Measurements from ENCODE around the gene EPS8L1.

- peak; percentile 29; the same call in 1 of the 2 replicates for TF ChIP-seq CTCF (conservative IDR thresholded peaks at IDR 0.05; ENCODE audit: low read depth, low read length)
- TF ChIP-seq EZH2phosphoT487 (IDR thresholded peaks at IDR 0.05; ENCODE audit: borderline replicate concordance, low read length) = no peak
Observed at GRCh38 chr19:55096061-55096701, 20.5 kb downstream of the EPS8L1 start.
